Activated CD8-positive, alpha-beta memory T cell treated with anti-CD3 and anti-CD28 coated beads, Interleukin-2, amount 50 U/mL, for 4 hours (primary cell): ENCODE results near the gene CFAP20DC.
"Not testable (repeated sequence)": the region's sequence is repeated elsewhere in the genome, so short reads cannot be mapped to it uniquely, and the experiment has no call there.

Experiments
- DNase-seq: peaks from one replicate; pipeline ENCODE4 v3.0.0-alpha.2; 2020

The CFAP20DC gene

GRCh38 chr3:58725326-58725853, 324.4 kb downstream of the CFAP20DC start:
- no peak for DNase-seq

GRCh38 chr3:58724336-58724735, 325.5 kb downstream of the CFAP20DC start:
- no peak for DNase-seq

DNA sequence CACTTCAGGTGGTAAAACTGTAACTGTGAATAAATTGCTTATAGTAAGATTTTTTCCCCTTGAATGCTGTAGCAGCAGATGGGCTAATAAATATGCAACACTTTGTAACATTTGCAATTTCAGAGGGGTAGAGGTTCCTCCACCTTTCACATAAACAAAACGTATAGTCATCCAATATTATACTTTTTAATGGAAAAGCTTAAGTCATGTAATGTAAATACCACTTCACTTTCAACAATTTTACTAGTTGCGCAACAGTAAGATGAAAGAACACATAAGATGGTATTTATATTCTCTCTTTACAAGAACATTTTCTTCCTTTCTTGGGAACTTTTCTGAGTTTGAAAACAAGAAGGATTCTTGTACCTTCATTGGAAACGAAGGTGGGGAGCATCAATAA, 326.7 kb downstream of the CFAP20DC start:
- no peak for DNase-seq

GRCh38 chr3:58722561-58722960, 327.3 kb downstream of the CFAP20DC start:
- DNase-seq, result no peak

- DNase-seq, result no peak
Observed at GRCh38 chr3:58720526-58720925, 329.3 kb downstream of the CFAP20DC start.

- DNase-seq, result no peak
Observed at GRCh38 chr3:58719684-58720083, 330.1 kb downstream of the CFAP20DC start.

DNA sequence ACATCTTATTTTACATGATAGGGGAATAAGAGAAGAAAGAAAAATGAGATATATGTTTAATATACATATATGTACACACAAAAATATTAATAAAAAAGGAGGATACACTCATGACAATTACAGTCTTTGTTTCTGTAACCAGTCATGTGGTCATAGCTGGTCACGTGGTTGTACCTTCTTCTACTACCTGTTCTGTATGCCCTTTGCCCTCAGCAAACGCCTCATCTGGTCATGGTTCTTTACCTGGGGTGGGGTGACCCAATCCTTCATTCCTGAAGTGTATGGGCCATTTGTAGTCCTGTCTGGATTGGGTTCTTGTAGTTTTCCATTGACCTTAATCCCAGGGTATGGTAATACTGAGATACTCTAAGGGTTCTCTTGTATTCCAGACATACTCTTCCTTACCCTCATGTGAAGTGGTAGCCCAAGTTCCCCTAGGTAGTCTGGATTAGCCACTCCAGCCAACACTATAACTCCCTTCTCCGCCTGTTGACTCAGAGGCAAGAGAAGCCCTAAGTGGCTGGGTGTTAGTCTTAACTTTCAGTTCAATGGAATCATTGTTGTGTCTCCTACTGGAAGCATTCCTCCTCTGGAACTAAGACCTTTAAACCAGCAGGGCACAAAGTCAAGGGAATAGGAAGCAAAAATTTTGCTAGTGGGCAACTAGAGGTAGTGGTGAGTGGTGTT, 336.0 kb downstream of the CFAP20DC start:
- no peak for DNase-seq

DNA sequence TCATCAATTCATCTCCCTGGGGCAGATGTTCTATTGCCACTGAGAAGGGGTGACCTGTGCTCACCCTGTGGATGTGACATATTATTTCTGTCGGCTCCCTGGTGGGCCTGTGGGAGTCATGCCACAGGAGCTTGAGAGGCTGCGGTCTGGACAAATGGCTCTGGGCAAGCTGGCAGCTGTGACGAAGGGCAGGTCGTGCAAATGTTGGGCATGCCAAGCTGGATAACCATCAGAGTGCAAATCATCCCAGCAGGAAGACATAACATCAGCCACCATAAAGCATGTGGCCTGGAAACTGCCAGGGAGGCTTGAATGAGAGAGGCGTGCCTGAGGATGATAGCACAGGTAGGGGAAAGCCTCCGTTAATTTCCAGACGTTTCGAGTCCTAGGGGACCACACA, 338.0 kb downstream of the CFAP20DC start:
- no peak for DNase-seq

DNA sequence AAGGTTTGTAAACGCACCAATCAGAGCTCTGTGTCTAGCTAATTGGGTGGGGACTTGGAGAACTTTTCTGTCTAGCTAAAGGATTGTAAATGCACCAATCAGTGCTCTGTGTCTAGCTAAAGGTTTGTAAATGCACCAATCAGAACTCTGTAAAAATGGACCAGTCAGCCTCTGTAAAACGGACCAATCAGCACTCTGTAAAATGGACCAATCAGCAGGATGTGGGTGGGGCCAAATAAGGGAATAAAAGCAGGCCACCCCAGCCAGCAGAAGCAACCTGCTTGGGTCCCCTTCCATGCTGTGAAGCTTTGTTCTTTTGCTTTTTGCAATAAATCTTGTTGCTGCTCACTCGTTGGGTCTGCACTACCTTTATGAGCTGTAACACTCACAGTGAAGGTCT, 340.8 kb downstream of the CFAP20DC start:
- not testable (repeated sequence) for DNase-seq

GRCh38 chr3:58708116-58708791, 341.6 kb downstream of the CFAP20DC start:
- DNase-seq, result no peak

DNA sequence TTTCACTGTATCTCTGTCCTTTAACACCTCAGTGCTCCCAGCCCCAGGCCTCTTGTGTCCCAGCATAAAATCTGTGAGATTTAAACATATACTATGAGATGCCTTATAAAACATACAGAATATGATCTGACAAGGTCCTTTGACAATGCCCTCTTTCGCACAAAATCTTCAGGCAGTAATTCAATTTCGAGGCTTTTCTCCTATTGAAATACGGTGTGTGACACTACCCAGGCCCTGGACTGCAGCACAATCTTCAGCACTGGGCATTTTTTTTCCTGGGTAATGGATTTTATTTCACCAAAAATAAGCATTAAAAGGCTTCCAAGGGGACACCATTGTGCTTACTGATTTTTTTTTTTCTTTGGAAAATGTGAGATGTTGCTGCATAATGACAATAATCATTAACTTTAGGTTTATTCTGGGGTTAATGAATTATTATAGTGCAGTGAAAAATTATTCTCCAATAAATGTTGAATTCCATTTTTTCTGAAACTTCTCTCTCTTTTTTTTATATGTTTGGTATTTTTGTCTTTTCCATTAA, 342.4 kb downstream of the CFAP20DC start:
- no peak for DNase-seq

DNA sequence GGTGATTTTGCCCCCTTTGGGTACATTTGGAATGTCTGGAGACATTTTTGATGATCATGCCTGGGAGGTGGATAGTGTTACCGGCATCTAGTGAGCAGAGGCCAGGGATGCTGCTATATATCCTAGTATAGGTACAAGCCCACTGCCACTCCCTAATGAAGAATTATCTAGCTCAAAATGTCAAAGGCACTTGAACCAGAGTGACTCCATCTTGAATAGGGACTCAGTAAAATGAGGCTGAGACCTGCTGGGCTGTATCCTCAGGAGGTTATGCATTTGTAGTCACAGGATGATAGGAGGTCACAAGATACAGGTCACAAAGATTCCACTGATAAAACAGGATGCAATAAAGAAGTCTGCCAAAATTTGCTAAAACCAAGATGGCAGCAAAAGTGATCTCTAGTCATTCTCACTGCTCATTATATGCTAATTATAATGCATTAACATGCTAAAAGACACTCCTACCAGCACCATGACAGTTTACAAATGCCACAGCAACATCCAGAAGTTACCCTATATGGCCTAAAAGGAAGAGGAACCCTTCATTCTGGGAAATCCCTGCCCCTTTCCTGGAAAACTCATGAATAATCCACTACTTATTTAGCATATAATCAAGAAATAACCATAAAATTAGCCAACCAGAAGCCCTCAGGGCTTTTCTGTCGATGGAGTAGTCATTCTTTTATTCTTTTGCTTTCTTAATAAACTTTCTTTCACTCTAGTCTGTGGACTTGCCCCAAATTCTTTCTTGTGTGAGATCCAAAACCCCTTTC, 343.2 kb downstream of the CFAP20DC start:
- DNase-seq, result no peak

DNA sequence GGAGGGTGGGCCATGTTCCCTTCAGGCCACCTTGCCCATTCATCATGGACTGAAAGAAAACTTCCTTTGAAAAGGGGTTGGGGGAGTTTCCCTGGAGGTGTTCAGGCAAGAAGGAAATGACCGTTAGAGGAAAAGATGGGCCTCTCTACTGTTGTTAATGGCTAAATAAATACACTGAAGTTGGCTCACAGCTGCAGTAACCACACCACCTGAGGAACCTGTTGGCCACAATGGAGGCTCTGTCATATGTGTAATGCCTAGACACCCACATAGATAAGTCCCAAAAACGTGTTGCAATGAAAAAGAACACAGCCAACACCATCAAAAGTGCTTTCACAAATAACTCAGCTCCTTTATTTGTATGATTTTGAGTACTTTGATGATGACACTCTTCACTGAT, 345.1 kb downstream of the CFAP20DC start:
- no peak for DNase-seq

GRCh38 chr3:58704304-58704703, 345.5 kb downstream of the CFAP20DC start:
- DNase-seq, result not testable (repeated sequence)

DNA sequence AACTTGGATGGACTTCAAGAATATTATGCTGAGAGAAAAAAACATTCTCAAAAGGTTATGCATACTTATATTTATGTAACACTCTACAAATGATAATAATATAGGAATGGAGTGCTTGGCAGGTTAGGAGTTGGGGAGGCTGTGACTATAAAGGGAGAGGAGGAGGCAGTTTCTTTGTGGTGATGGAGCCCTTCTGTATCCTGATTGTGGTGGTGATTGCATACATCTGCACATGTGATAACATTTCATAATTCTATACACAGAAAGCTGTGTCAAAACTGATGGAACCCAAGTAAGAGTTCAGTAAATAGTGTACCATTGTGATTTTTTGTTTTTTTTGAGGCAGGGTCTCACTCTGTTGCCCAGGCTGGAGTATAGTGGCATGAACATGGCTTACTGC, 351.6 kb downstream of the CFAP20DC start:
- DNase-seq, result no peak

GRCh38 chr3:58697561-58697960, 352.3 kb downstream of the CFAP20DC start:
- DNase-seq, result no peak

DNA sequence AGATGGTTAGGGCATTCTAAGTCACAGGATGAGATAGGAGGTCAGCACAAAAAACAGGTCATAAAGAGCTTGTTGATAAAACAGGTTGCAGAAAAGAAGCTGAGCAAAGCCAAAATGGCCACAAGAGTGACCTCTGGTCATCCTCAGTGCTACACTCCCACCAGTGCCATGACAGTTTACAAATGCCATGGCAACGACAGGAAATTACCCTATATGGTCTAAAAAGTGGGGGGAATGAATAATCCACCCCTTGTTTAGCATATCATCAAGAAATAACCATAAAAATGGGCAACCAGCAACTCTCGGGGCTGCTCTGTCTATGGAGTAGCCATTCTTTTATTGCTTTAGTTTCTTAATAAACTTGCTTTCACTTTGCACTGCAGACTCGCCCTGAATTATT, 353.0 kb downstream of the CFAP20DC start:
- not testable (repeated sequence) for DNase-seq

GRCh38 chr3:58696093-58696492, 353.7 kb downstream of the CFAP20DC start:
- DNase-seq, result no peak

DNA sequence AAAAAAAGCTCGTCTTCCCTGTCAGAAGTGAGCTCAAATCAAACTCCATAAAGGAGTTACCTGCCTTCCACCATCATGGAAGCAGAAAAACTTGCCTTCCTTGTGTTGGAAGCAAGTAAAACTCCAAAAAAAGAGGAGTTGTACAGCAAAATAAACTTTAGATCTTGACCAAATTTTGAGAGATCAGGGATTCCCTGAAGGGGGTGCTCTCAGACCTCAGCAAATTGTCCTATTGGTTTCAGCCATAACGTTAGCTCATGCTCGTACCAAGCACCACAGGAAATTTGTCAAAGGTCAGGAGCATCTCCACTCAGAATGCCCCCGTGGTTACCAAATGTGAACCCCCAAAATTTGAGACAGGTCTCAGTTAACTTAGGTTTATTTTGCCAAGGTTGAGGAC, 354.5 kb downstream of the CFAP20DC start:
- DNase-seq, result not testable (repeated sequence)

- DNase-seq, result no peak
Observed at GRCh38 chr3:58693940-58694850, 355.6 kb downstream of the CFAP20DC start.

- no peak for DNase-seq
Observed at GRCh38 chr3:58692484-58692883, 357.3 kb downstream of the CFAP20DC start.
